ENCODE measurements around the gene OR2AE1.
"Not testable (repeated sequence)": the region's sequence is repeated elsewhere in the genome, so short reads cannot be mapped to it uniquely, and the experiment has no call there.

Gene OR2AE1

GRCh38 chr7:99894738-99895137, 17.9 kb upstream of the OR2AE1 start:
- no peaks in the 10 kb centered on the region for H4K20me1 ChIP-seq (ENCODE audit: low read depth, low read length)
- H3K9me3 ChIP-seq (ENCODE audit: insufficient read depth, low read length) = no peaks in the 10 kb centered on the region
- H3K9ac ChIP-seq (ENCODE audit: low read length) = no peak overlapping the region
- H2AFZ ChIP-seq (ENCODE audit: low read depth, low read length, severe bottlenecking) = no peak overlapping the region
- 0 out of 2 replicates have a peak, but pooled peaks cover 5% of the 10 kb centered on the region for H3F3A ChIP-seq (ENCODE audit: insufficient read depth)
- H3K4me2 ChIP-seq (ENCODE audit: low read depth, low read length, poor library complexity, severe bottlenecking) = no peak overlapping the region
- H3K4me3 ChIP-seq (ENCODE audit: insufficient read depth, low read length, poor library complexity, severe bottlenecking) = no peak overlapping the region
- H3K79me2 ChIP-seq (ENCODE audit: insufficient read depth, low read length) = no peaks in the 10 kb centered on the region
- TF ChIP-seq CTCF (IDR thresholded peaks at IDR 0.05; ENCODE audit: insufficient read depth, low read length, poor library complexity, severe bottlenecking) (no peak), EZH2phosphoT487 (conservative IDR thresholded peaks at IDR 0.05; ENCODE audit: low read length) (no peak)
- H3K36me3 ChIP-seq (ENCODE audit: low read length) = 0 out of 2 replicates have a peak, but pooled peaks cover 3% of the 10 kb centered on the region
- no peaks in the 10 kb centered on the region for H3K27me3 ChIP-seq (ENCODE audit: low read length)
- no peak overlapping the region for H3K27ac ChIP-seq (ENCODE audit: low read depth, low read length)
- H3K9me2 ChIP-seq (replicated peaks; ENCODE audit: insufficient read depth, low read length) = no peaks in the 10 kb centered on the region

- no peak overlapping the region for H3K9ac ChIP-seq (ENCODE audit: low read length)
- no peaks in the 10 kb centered on the region for H4K20me1 ChIP-seq (ENCODE audit: low read depth, low read length)
- H3K27ac ChIP-seq (ENCODE audit: low read depth, low read length) = no peak overlapping the region
- H3K79me2 ChIP-seq (ENCODE audit: insufficient read depth, low read length) = no peaks in the 10 kb centered on the region
- no peak overlapping the region for H3K4me3 ChIP-seq (ENCODE audit: insufficient read depth, low read length, poor library complexity, severe bottlenecking)
- no peaks in the 10 kb centered on the region for H3K9me3 ChIP-seq (ENCODE audit: insufficient read depth, low read length)
- TF ChIP-seq EZH2phosphoT487 (conservative IDR thresholded peaks at IDR 0.05; ENCODE audit: low read length) = no peak
- TF ChIP-seq CTCF (IDR thresholded peaks at IDR 0.05; ENCODE audit: insufficient read depth, low read length, poor library complexity, severe bottlenecking) = no peak
- no peak overlapping the region for H2AFZ ChIP-seq (ENCODE audit: low read depth, low read length, severe bottlenecking)
- H3K36me3 ChIP-seq (ENCODE audit: low read length) = 0 out of 2 replicates have a peak, but pooled peaks cover 3% of the 10 kb centered on the region
- H3K4me2 ChIP-seq (ENCODE audit: low read depth, low read length, poor library complexity, severe bottlenecking) = no peak overlapping the region
- no peaks in the 10 kb centered on the region for H3K27me3 ChIP-seq (ENCODE audit: low read length)
- H3F3A ChIP-seq (ENCODE audit: insufficient read depth) = 0 out of 2 replicates have a peak, but pooled peaks cover 5% of the 10 kb centered on the region
- no peaks in the 10 kb centered on the region for H3K9me2 ChIP-seq (replicated peaks; ENCODE audit: insufficient read depth, low read length)
These were observed 16.4 kb upstream of the OR2AE1 start for GRCh38 chr7:99893280-99893679.

GRCh38 chr7:99890348-99890747, 13.5 kb upstream of the OR2AE1 start:
- H3K9me2 ChIP-seq (replicated peaks; ENCODE audit: insufficient read depth, low read length) = not testable (repeated sequence)

GRCh38 chr7:99888366-99888765, 11.5 kb upstream of the OR2AE1 start:
- H3K79me2 ChIP-seq (ENCODE audit: insufficient read depth, low read length); H4K20me1 ChIP-seq (ENCODE audit: low read depth, low read length); H3K9ac ChIP-seq (ENCODE audit: low read length); H3K27me3 ChIP-seq (ENCODE audit: low read length); H3K9me3 ChIP-seq (ENCODE audit: insufficient read depth, low read length); H3K27ac ChIP-seq (ENCODE audit: low read depth, low read length); H3F3A ChIP-seq (ENCODE audit: insufficient read depth); H3K4me3 ChIP-seq (ENCODE audit: insufficient read depth, low read length, poor library complexity, severe bottlenecking); H2AFZ ChIP-seq (ENCODE audit: low read depth, low read length, severe bottlenecking); H3K9me2 ChIP-seq (replicated peaks; ENCODE audit: insufficient read depth, low read length); H3K4me2 ChIP-seq (ENCODE audit: low read depth, low read length, poor library complexity, severe bottlenecking); H3K36me3 ChIP-seq (ENCODE audit: low read length): not testable (repeated sequence)

More at GRCh38 chr7:99890348-99890747, 13.5 kb upstream of the OR2AE1 start:
- not testable (repeated sequence) for H3K27me3 ChIP-seq (ENCODE audit: low read length); H3K9ac ChIP-seq (ENCODE audit: low read length); H3K9me3 ChIP-seq (ENCODE audit: insufficient read depth, low read length); H2AFZ ChIP-seq (ENCODE audit: low read depth, low read length, severe bottlenecking); H4K20me1 ChIP-seq (ENCODE audit: low read depth, low read length); H3K4me3 ChIP-seq (ENCODE audit: insufficient read depth, low read length, poor library complexity, severe bottlenecking); H3K27ac ChIP-seq (ENCODE audit: low read depth, low read length); H3F3A ChIP-seq (ENCODE audit: insufficient read depth); H3K79me2 ChIP-seq (ENCODE audit: insufficient read depth, low read length); H3K4me2 ChIP-seq (ENCODE audit: low read depth, low read length, poor library complexity, severe bottlenecking); H3K36me3 ChIP-seq (ENCODE audit: low read length)
